Stimulated activated CD8-positive, alpha-beta memory T cell treated with anti-CD3 and anti-CD28 coated beads, Interleukin-2, amount 100 ng/mL, for 1 hour (primary cell): ENCODE data around the gene ZDHHC24.

Experiments used
- DNase-seq, 2 donors: peaks; one replicate each; pipeline ENCODE4 v3.0.0-alpha.2; 2020; ENCODE audit warnings: low read depth in 2 of 2

Gene ZDHHC24

DNA sequence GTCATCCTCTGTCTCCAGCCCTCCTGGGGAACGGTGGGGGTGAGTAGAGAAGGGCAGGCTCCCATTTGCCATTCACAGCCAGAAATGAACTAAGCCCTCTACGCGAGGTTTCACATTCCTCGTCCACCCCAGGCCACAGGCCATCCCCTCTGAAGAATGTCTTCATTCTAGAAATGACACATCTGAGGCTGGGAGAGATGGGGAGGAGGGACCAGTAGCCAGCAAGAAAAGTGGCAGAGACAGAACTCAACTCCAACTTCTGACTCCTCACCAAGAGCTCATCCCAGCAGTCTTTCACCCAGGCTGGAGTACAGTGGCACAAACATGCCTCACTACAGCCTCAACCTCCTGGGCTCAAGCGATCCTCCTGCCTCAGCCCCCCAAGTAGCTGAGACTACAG lies 19.1 kb upstream of the ZDHHC24 start:
- no peak for DNase-seq

DNA sequence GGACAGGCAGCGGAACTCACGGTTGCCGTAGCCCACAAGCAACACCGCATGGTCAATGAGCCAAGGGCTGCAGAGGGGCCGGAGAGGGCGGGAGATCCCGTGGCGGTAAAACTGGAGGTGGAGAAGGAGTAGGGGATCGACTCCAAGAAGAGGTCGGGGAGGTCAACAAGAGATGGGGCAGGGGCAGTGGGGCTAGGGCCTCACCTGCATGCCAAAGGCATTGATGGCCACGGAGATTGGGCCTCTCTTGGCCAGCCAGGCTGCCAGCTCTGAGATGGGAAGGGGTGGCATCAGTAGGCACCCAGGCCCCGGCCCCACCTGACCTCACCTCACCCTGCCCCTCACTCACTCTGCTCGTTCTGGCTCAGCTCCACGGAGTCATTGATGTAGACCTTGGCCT lies 18.7 kb upstream of the ZDHHC24 start:
- no peak for DNase-seq

DNA sequence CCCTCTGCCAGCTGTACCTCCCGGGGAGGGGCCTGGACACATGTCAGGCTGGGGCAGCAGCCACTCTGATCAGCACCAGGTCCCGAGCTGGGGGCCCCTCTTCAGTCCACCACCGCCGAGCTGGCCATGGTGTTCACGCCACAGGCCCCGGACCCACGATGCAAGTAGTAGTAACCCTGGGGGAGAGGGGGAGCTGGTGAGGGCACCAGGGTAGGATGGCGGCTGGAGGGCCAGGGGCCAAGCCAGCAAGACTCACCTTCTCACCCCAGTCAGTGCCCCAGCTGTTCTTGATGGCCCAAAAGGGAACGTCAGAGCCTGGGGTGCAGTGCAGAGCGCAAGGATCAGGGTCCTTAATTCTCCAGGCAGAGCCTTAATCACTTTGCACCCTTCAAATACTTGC lies 18.0 kb upstream of the ZDHHC24 start:
- no peak for DNase-seq

DNA sequence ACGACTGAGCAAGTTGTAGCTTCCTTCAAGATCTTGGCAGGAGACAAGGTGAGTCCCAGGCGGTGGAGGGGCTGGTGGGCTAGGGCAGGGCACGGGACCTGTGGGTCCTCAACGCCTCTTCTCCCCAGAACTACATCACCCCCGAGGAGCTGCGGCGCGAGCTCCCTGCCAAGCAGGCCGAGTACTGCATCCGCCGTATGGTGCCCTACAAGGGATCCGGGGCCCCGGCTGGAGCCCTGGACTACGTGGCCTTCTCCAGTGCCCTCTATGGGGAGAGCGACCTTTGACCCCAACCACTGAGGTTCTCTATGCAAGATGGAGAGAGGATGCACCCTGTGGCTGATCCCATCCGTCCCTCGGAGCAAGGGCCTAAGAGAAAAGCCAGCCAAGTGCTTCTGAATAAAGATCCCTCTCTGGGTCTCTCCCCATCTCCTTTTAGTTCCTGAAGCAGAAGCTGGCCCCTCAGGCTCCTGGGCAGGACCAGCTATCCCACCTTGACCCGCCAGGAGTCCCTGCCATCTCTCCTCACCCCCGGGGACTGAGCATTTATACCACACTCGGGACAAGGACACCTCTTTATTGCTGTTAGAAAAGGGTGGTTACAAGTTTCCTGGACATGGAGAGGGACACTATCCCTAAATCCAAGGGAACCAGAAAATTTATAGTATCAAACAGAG lies 17.2 kb upstream of the ZDHHC24 start:
- no peak for DNase-seq

DNA sequence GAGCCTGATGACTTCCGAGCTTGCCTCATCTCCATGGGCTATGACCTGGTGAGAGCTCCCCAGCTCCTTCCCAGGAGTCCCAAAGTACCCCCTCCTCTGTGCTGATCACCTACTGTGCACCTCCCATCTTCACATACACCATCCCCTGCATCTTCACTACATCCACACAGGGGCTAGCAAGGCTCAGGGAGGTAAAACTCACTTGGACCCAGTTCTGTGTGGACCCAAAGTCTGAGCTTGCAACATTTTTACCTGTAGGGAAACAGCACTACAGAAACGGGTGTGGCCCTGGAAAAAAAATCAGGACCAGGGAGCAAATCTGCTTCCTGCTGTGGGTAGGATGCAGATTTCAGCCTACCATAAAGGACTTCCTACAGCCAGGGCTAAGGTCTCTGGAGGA lies 16.4 kb upstream of the ZDHHC24 start:
- DNase-seq: no peak

DNA sequence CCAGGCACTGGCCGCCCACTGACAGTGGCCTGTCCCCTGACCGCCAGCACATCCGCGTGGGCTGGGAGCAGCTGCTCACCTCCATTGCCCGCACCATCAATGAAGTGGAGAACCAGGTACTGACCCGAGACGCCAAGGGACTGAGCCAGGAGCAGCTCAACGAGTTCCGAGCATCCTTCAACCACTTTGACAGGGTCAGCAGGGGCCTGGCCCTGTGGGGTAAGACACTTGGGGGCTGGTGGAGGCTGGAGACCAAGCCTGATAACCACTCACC lies 16.1 kb upstream of the ZDHHC24 start:
- no peak for DNase-seq

DNA sequence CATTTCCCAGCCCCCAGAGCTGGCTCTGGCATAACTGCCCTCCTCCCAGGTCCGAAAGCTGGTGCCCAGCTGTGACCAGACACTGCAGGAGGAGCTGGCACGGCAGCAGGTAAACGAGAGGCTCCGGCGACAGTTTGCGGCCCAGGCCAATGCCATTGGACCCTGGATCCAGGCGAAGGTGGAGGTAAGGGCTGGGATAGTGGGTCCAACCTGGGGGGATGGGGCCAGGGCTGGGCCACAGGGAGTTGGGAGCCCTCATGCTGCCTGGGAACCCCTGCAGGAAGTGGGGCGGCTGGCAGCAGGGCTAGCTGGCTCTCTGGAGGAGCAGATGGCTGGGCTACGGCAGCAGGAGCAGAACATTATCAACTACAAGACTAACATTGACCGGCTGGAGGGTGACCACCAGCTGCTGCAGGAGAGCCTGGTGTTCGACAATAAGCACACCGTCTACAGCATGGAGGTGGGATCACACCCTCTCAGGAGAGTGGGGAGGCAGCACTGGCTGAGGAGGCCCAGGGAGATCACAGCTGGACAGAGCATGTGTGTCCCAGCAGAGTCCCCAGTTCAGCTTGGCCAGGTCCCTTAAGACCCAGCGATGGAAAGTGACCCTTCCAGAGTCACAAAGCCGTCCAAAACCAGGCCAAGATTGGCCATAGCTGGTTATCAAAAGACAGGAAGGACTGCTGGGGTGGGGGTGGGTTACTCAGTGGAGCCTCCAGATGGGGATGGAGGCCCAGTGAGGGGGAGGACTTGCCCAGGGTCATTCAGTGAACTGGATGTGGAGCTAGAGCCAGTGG lies 15.5 kb upstream of the ZDHHC24 start:
- DNase-seq: no peak

DNA sequence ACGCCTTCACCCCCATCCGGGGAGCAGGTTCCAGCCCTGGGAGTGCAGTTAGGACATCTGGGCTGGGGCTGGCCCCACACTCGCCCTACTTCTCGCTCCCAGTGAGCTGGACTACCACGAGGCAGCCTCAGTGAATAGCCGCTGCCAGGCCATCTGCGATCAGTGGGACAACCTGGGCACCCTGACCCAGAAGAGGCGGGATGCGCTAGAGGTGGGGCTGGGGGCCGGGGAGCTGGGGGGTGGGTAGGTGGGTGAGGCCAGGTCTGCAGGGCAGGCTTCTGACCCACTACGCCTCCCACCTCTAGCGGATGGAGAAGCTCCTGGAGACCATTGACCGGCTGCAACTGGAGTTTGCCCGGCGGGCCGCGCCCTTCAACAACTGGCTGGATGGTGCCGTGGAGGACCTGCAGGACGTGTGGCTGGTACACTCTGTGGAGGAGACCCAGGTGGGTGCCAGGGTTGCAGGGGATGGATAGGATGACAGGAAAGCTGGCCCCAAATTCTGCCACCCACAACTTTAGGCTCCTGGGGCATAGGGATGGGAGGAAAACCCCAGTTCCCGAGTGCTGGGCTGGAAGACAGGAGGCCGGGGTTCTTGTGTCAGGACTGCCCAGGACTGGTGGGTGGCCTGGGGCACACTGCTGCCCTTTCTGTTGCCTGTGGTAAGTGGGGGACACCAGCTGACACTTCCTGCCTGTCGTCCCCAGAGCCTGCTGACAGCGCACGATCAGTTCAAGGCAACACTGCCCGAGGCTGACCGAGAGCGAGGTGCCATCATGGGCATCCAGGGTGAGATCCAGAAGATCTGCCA lies 14.2 kb upstream of the ZDHHC24 start:
- no peak for DNase-seq

DNA sequence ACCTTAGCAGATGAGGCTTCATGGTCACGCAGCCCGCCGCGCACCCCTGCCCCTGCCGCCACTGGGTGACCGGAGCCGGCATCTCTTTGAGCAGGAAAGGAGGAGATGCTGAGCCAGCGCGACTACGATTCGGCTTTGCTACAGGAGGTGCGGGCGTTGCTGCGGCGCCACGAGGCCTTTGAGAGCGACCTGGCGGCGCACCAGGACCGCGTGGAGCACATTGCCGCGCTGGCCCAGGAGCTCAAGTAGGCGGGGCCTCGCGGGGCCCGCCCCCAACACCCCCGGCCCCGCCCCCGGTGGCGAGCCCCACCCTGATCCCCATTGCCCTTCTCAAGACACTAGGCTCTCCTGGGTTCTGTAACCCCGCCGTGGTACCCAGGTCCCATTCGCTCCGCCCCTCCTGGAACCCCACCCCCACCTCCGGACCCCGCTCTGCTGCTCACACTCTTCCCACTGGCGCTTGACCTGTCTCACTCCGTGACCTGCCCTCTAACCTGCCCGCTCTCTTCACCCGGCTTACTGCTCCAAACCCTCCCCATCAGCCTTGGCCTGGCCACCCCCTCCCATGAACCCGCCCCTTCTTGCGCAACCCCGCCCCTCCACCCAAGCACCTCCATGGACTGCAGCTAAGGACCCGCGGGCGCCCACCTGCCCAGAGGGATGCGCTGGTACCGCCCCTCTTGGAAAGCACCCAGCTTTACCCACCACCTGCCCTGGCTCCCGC lies 13.5 kb upstream of the ZDHHC24 start:
- no peak for DNase-seq

DNA sequence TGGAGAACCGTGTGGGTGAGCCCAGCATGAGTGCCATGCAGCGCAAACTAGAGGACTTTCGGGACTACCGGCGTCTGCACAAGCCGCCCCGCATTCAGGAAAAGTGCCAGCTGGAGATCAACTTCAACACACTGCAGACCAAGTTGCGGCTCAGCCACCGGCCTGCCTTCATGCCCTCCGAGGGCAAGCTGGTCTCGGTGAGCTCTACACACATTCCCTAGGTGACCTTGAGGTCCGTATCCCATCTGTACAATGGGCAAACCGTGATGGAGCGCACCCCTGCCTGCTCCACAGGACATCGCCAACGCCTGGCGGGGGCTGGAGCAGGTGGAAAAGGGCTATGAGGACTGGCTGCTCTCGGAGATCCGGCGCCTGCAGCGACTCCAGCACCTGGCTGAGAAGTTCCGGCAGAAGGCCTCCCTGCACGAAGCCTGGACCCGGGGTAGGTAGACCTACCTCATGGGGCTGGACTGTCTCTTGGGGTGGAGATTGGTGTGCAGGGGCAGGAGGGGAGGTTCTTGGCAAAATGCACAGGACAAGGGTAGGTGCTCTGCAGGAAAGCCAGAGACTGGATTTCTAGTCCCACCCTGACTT lies 12.0 kb upstream of the ZDHHC24 start:
- no peak for DNase-seq

DNA sequence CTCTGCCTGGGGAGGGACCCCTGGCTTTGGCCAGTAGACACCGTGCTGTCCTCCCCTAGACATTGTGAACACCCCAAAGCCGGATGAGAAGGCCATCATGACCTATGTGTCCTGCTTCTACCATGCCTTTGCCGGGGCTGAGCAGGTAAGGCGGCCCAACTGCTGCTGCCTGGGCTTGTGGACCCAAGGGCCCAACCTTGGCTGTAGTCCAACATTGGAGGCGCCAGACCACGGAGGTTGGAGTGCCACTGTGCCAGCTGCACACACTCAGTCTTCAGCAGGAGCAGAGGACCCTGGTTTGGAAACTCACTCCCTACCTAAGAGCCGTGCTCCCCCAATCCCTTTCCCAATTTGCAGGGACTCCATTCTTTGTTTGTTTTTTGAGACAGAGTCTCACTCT lies 10.2 kb upstream of the ZDHHC24 start:
- DNase-seq: no peak

DNA sequence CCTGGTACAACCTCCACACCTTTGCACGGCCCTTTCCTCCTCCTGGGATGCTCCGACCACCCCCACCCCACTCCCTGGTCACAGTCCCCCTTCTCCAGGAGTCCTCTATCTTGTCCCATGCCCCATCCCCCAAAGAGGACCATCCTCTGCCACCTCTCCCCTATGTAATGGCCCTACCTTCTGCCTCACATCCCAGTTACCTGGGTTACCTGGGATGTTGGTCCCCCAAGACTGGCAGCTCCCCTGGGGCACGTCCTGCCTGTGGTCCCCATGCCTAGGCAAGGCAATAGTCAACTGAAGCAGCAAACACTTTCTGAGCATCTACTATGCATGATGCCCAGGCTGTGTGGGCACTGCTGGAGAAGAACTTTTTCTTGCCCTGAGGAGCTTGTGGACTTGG lies 9.6 kb upstream of the ZDHHC24 start:
- DNase-seq: no peak

DNA sequence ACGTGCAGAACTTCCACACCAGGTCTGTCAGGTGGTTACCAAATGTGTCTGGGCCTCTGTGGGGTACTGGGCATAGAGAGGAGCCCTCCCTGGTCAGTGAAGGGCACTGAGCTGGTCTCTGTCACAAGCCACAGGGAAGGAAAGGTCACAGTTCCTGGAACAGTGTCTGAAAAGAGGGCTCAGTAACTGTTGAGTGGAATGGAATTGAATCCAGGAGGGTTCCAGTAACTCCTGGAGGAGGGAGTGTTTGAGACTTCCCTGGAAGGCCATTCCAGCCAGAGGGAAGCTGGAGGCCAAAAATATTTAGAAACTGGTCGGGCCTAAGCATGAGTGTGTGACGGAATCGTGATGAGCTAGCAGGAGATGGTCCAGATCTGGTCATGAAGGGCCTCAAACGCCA lies 8.8 kb upstream of the ZDHHC24 start:
- DNase-seq: no peak

DNA sequence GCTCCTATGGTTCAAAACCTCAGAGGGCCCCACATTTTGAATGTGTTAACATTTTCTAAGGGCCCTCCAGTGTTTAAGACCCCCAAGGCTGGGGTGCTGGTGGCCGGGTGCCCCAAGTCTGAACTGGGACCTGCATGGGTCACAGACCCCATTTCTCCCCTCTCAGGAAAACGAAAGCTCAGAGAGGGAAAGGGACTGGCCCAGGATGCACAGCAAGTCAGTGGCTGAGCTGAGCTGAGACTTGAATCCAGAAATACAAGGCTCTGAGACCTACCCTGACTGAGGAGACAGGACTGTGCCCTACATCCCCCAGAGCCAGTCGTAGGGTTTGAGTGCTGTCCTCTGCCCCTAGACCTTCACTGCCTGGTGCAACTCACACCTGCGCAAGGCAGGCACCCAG lies 5.0 kb upstream of the ZDHHC24 start:
- no peak for DNase-seq

DNA sequence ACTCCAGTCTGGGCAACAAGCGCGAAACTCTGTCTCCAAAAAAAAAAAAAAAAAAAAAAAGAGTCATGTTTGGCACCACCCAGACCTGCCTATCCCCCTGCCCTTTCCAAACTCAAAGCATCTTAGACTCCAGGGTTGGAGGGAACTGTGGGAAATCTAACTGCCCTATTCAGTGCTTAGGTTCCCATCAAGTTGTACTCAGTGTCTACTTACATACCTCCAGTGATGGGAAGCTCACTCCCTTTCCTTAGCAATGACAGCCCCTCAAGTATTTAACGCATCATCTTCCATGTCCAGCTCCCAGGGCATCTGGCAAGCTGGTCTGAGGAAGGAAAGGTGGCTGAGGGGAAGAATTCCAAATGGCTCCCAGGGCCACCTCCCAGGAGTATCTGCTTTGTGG lies 3.8 kb upstream of the ZDHHC24 start:
- no peak for DNase-seq

DNA sequence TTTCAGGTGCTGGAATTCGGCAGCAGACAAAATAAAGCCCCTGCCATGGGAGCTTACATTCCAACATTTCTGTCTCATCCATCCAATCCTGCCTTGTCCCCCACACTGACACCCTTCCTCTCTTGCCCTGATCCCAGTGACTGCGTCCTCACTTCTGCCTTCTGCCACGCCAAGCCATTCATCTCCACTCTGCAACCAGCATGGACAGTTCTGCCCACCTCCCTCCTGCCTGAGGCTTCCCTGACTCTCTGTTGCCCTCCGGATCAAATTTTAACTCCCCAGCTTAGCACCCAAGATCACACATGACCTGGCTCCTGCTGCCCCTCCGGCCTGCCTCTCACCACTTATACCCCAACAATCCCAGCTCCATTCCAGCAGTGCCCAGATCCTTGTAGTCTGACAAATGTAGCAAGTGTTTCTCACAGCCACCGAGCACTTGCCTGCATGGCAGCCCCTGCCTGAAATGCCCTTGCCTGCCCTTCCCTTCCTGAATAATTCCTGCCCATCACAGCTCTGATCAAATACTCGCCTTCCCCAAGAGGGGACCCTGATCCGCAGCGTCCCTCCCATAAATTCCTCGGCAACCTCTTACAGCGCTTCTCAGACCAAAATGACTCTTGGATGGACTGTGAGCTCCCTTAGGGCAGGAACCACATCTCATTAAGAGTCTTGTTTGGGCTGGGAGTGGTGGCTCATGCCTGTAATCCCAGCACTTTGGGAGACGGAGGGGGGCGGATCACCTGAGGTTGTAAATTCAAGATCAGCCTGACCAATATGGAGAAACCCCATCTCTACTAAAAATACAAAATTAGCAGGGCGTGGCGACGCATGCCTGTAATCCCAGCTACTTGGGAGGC lies 3.2 kb upstream of the ZDHHC24 start:
- DNase-seq: no peak

DNA sequence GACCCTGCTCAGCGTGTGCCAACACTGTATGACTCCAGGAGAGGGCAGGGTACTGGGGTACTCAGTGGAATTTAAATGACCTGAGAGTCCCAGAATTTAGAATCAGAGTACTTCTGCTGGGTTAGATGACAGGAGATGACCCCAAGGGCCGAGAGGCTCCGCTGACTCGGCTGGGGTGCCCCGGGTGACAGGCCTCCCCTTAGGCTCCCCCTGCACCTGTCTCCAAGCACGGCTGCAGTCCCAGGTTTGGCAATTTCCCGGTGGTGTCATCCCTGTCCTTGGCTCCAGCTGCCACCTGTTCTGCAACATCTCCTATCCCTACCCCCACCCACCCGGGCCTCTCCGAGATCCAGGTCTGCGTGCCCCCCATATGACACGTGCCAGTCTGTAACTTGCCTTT lies 2.2 kb upstream of the ZDHHC24 start:
- DNase-seq: no peak

DNA sequence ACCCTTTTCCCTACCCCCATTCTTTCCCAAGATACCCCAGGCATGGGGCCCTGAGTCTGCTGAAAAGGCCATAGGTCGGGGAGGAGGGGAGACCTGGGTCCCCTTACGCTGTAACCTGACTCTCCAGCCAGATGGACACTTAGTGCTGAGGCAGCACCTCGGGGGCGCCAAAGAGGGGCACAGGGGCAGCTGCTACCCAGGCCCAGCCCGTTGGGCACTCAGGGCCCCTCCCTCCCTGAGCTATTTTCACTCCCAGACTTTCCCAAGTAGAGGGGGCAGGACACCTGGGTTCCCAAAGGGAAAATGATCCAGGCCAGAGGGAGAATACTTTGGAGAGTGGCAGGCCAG lies 1.8 kb upstream of the ZDHHC24 start:
- DNase-seq: no peak

DNA sequence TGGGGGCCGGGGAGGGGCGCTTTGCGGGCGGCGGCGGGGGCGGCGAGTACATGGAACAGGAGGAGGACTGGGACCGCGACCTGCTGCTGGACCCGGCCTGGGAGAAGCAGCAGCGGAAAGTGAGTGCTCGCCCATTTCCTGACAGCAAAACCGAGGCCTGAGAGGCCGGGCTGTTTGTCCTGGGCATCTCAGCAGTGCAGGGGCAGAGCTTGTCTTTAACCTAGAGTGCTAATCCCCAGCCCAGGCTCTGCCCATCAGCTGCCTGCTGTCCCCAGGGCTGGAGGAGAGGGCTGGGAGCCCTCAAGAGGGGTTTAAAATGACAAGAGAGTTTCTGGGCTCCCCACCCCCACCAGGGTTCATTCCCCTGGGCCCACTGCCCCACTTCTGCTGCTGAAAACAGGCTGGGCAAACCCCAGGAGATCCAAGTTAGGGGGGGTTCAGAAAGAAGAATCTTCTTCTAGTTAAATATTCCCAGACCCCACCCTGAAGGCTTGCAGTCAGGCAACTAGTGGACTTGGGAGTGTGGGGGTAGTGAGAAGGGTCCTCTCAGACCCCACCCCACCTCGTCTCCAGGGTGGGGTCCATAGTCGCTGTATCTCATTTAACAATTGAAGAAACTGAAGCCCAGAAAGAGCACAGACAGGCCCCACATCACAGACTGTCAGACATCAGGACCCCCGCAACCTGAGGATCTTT lies 1.3 kb upstream of the ZDHHC24 start:
- DNase-seq: no peak

DNA sequence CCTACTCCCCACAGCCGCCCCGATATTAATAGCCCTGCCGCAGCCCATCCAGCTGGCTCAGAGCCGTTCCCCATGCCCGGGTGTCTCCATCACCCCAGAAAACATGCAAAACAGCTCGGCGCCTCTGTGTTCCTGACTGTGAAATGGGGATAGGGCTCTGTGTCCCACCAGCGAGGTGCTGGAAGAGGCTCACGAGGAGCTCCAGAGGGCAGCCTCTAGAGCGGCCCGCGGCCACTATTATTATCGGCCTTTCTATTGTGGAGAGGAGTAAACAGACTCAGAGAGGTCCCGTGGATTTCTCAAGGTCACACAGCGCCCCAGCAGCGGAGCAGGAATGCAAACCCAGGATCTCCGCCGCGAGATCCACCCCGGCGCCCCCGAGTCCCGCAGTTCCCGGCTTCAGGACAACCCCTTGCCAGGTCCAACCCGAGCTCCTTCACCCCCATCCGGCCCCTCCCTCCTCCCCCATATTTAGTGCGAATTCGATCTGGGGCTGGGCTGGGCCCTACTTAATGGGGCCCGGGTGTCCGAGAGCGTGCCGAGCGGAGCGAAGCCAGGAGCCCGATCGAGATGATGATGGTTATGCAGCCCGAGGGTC lies 619 bp upstream of the ZDHHC24 start, which contains the start of gene ACTN3:
Gene ACTN3, plus strand, starts transcription at position 536 of the 598 bp plus-strand sequence. Its CDS starts 35 bp downstream, at position 571.
- no peak for DNase-seq
